Measurements from ENCODE around the gene TMEM250.
A peak's percentile ranks its signal among the peaks of the same experiment; 100 is the strongest.

Gene TMEM250

DNA sequence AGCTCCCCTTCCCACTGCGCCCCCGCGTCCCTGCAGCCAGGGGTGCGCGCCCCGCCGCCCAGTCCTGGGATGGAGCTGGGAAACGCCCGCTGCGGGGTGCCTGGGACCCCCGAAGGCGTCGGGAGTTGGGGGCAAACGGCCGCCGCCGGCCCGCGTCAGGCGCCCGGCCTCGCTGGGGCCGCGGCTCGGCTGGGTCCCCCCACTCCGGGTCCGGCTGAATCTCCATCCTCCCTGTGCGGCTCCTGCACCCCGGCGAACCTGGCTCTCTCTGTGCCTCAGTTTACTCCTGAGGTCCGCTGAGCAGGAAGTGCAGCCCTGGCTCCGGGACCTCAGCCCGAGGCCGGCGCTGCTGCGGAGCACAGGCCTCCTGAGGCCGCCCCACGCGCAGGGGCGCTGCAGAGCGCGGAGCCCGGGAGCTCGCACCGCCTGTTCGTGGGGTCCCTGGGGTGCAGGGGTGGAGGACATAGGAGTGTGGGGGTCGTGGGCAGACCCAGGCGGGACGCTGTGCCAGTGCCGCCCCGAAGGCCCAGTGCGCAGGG is 13.9 kb upstream of the TMEM250 start:
- DNase-seq (ENCODE audit: low read depth in 2 of 2), result no peak

- DNase-seq (ENCODE audit: low read depth in 2 of 2), result no peak
These were observed 13.2 kb upstream of the TMEM250 start for GRCh38 chr9:136131629-136132511.

DNA sequence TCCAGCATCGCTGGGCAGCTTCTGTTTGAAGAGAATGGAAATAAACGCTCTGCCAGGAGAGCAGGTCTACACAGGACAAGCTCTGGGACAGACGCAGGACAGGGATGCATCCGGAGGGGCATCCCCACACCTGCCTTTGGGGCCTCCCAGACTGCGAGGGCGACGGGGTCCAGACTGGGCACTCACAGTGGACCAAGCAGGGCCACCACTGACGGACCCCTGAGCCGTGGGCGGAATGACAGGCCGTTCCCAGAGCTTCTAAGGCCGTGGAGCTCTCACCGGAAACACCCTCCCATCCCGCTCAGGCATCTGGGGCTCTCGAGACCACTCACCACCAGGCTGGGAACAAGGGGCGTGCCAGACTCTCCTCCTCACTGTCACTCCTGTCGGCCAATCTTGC is 10.5 kb upstream of the TMEM250 start:
- DNase-seq (ENCODE audit: low read depth in 2 of 2), result no peak

GRCh38 chr9:136128436-136128835 is 9.8 kb upstream of the TMEM250 start:
- no peak for DNase-seq (ENCODE audit: low read depth in 2 of 2)

DNA sequence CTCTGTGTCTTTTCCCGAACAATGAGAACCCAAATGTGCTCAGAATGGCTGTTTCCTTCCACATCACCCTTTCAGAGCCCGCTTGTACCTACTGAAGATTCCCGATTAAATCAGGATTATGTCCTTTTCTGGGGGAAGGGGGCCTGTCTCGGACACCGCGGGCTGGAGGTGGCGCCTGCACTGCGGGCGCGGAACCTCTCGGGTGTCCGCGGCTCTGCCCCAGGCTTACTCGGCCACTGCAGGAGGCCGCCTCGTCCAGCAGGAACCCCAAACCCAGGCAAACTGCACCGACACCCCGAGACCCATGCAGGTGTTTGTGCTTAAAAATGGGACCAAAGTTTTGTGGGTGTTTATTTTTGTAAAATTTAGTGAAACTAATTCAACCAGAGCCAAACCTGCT is 8.6 kb upstream of the TMEM250 start:
- no peak for DNase-seq (ENCODE audit: low read depth in 2 of 2)

GRCh38 chr9:136124976-136125692 is 6.5 kb upstream of the TMEM250 start:
- no peak for DNase-seq (ENCODE audit: low read depth in 2 of 2)

DNA sequence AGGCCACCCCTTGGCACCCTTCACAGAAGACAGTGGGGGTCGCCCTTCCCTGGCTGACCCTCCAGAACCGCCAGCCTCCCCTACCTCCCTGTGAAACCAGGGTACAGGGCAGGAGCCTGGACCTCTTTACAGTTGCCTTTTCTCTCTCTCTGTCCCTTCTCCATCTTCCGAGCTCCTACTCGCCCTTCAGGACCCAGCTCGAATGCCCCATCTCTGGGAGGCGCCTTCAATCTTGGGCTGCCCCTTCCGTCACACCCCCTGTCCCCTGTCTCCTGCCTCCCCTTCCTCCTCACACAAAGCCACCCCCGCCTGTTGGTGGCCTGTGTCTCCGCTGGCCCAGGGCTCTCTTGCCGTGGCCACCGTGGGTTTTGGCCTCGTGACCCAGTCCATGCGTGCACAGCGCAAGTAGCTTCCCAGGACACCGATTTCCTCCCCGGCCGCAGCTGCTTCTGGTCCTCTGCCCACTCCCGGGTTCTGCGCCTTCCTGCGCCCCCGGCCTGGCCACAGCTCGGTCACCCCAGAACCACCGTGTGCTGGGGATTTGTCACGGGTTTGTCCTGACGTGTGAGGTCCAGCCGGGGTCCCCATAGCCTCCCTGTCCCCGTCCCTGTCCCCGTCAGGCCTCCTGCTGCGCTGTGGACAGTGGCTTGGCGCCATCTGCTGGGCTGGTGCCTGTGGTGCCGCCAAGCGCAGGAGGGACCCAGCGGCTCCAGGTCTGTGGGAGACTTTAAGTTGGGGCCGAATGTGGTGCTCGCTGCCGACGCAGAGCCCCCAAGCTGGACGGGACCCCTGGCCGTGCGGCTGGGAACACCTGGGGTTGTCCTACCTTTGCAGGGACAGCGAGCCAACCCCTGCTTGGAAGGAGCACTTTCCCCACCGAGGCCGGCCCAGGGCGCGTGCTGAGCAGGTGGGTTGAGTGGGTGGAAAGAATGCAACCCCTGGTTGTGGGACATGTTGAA is 4.0 kb upstream of the TMEM250 start:
- peak; percentile 55 to 60 for DNase-seq (ENCODE audit: low read depth in 2 of 2)

DNA sequence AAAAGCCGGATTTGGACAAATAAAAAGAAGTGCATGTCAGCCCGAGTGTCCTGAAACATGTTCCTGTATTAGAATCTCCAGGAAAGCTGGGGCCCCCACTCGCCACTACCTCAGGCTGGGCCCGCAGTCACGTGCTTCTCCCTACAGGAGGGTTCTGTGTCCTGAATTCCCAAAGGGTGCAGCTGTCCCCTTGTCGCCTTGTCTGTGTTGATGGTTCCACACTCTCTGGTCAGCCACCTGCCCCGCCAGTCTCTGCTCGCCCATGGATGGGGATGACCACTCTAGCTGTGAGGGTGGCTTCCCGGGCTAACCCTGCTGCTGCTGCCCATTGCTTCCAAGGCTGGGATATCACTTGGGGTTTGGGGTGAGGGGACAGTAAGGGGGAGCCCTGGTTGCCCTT is 3.1 kb upstream of the TMEM250 start:
- DNase-seq (ENCODE audit: low read depth in 2 of 2), result no peak

DNA sequence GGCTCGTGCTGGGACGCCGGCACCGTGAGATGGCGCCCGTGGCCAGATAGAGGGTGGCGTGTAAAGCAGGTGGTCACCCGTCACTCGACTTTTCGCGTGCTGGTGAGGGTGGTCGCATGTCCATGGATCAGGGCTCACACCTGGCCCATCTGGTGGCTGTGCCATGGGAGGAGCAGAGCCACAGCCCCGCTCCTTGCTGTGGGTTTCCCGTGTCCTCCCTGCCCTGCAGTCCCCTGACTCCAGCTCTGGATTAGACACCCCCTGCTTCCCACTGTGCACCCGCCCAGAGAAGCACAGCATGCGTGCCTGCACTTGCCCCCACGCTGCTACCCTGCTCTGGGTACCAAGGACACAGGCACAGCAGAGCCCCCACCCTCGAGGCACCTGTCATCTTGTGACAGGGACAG is 1.8 kb upstream of the TMEM250 start:
- DNase-seq (ENCODE audit: low read depth in 2 of 2), result no peak

- DNase-seq (ENCODE audit: low read depth in 2 of 2), result no peak
These were observed 1.3 kb upstream of the TMEM250 start for GRCh38 chr9:136119883-136120393.

DNA sequence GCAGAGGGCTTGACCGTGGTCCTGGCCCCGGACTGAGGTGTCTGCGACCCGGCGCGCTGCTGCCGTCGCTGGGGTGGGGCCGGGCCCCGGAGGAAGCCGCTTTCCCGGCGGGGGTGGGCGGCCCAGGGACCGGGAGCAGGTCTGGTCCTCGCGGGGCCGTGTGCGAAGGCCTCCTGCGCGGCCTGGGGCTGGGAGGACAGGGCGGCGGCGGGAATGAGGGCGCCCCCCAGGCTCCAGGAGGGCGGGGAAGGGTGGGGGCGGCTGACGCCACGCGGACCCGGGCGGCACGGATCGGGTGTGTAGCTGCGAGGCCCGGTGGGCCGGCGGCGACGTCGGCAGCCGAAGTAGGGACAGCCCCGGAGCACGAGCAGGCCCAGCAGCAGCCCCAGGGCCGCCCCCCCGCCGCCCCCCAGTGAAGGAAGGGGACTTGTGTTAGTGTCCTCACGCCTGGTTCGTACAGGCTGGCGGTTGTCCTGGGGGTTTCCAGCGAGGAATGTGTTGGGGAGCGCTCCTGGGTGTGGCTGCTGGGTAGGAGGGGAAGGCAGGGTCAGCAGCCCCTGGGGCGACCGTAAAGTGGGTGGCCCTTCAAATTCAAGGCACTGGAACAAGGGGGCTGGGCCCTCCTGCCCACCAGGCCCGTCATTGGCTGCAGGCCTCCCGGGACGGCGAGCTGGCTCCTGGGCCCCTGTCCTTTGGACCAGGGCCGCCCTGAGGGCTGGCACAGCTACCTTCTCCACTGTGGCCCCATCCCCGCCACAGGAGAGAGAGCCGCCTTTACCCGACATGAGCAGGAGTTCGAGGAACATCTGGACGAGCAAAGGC is 597 bp upstream of the TMEM250 start:
- no peak for DNase-seq (ENCODE audit: low read depth in 2 of 2)

GRCh38 chr9:136117916-136118319 is 757 bp downstream of the TMEM250 start:
- no peak for DNase-seq (ENCODE audit: low read depth in 2 of 2)

GRCh38 chr9:136117291-136117915 is 1.3 kb downstream of the TMEM250 start:
- DNase-seq (ENCODE audit: low read depth in 2 of 2), result no peak

DNA sequence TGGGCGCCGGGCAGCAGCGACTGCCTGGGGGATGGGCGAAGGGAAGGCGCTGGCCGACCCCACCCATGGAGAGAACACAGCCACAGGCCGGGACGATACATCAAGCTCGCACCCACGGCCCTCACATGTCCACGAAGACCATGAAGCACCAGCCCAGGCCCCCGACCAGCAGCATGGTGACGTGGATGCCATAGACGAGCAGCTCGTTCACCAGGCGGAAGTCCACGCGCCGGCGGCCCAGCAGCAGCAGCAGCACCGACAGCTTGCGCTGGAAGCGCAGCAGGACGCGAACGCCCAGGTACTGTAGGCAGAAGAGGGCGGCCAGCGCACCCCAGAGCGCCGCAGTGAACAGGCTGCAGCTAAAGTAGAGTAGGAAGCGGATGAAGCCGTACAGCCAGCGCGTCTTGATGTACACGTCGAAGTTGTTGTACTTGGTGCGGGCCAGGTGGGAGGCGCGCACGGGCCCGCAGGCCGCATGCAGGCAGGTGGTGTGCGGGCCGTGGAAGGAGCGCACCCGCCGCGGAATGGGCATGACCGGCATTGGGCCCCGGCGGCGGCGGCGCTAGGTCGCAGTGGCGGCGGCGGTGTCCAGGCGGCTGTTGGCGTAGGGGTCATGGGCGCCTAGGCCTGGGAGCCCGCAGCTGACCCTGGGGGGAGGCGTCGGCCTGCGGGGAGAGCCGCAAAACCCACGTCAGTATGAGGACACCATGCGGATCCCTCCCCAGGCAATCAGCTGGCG is 2.1 kb downstream of the TMEM250 start:
- DNase-seq (ENCODE audit: low read depth in 2 of 2), result no peak

DNA sequence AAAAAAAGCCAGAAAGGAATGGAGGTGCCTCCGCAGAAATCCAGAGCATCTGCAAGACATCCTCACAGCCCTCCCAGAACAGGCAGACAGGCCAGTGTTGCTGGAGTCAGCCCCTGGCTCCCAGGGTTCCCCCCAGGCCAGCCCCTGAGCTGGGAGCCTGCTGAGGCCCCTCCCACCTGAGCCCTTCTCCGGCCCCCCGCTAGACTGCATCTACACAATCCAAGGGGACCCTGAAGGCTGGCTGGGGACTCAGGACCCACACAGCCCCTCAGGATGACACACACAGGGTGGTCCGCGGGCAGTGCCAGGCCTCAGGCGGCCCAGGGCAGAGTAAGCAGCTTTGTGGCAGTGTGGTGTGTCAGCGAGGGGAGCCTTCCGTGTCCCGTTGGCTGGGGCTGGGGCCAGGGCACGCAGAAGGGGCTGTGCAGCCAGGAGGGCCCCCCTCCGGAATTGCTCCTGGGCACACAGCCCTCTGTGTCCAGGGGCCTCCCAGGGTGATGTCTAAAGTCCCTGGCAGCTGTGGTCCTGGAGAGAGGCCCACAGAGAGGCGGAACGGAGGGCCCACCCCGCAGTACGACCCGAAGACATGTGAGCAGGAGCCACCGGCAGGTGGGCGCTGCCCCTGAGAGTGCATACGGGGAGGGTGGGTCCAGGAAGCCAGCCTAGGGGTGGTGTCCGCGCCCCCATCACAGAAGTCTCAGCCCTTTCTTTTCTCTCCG is 2.9 kb downstream of the TMEM250 start:
- no peak for DNase-seq (ENCODE audit: low read depth in 2 of 2)

- DNase-seq (ENCODE audit: low read depth in 2 of 2), result no peak
These were observed 3.5 kb downstream of the TMEM250 start for GRCh38 chr9:136115206-136115605.

DNA sequence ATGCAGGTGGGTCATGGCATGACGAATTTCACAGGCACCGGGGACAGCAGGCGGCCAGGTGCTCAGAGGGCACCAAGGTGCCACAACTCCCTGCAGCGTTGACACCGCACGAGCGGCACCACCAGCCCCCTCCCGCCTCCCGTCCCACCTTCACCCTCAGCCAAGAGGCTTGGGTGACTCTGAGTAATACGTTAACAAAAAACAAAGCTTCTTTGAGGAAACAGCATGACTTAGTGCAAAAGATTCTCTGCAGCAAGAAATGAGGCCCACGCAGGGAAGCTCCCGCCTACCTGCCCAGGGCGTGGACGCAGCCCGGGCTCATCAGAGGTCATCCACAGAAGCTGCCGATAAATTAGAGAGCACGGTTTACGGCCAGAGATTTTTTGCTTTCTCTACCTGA is 4.1 kb downstream of the TMEM250 start:
- DNase-seq (ENCODE audit: low read depth in 2 of 2), result no peak

DNA sequence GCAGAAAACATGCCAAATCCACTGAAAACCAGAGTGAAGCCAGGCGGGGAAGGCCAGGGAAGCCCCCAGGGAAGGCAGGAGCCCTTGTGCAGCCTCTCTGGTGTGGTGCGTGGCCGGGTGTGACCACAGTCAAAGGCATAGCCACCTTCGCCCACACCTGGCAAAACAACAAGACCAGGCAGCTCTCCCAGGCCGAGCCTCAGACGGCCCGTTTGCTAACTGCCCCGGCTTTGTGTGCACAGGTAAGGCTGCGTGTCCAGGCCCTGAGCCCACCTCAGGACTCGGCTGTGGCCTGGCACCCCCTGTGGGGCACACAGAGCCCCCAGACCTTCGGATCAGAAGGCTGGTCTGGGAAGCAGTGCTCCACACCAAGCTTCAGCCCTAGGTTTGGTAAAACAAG is 6.1 kb downstream of the TMEM250 start:
- DNase-seq (ENCODE audit: low read depth in 2 of 2), result no peak

DNA sequence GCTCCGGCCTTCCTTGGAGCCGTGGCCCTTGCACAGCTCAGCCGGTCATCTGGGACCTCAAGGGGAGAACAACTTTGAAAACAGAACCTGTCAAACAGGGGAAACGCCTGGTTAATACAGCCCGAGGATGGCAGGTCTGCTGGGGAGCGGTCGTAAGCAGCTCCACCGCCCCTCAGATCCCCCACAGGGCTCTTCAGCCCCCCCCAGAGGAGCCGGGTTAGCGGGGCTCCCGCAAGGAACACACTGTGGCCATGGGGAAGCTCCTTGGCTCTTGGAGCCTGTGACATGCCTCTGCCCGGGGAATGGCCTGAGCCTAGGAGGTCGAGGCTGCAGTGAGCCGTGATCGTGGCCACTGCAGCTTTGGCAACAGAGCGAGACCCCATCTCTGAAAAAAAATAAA is 6.8 kb downstream of the TMEM250 start:
- DNase-seq (ENCODE audit: low read depth in 2 of 2), result no peak
